Osteoblast (primary cell): ENCODE results near the gene AMBP. TPM values are rescaled to one million over a fixed set of nuclear protein-coding genes. Genes with fewer than 3 reads are reported as not detected.

Experiments
- DNase-seq: peaks from one replicate; pipeline ENCODE4 v3.0.0; 2011; ENCODE audit warnings: low spot score, mixed read lengths; ENCODE audit not compliant: insufficient read length; ENCODE audit errors: missing footprints
- H2AFZ ChIP-seq: 2 replicates; pipeline ENCODE4 v1.6.0; 2011; ENCODE audit warnings: mild to moderate bottlenecking, low read length
- H3K27ac ChIP-seq: 2 replicates; pipeline ENCODE4 v1.5.1; 2011; ENCODE audit warnings: mild to moderate bottlenecking, low read depth, low read length, moderate library complexity
- H3K27me3 ChIP-seq: 2 replicates; pipeline ENCODE4 v1.6.0; 2012; ENCODE audit warnings: mild to moderate bottlenecking, control low read depth, inconsistent platforms, low read length, moderate library complexity; ENCODE audit not compliant: insufficient read depth
- H3K36me3 ChIP-seq: 2 replicates; pipeline ENCODE4 v1.5.1; 2011; ENCODE audit warnings: mild to moderate bottlenecking, low read length, control low read depth, moderate library complexity; ENCODE audit not compliant: insufficient read depth
- H3K4me1 ChIP-seq: 2 replicates; pipeline ENCODE4 v1.5.1; 2011; ENCODE audit warnings: mild to moderate bottlenecking, low read length, control low read depth, moderate library complexity; ENCODE audit not compliant: insufficient read depth
- H3K4me2 ChIP-seq: 2 replicates; pipeline ENCODE4 v1.6.0; 2011; ENCODE audit warnings: mild to moderate bottlenecking, low read length; ENCODE audit not compliant: insufficient read depth
- H3K4me3 ChIP-seq: fragments of 200-600 bp; sonication (generic); 3 replicates; pipeline ENCODE4 v1.5.1; 2012; ENCODE audit warnings: mild to moderate bottlenecking, low read length, inconsistent platforms; ENCODE audit not compliant: insufficient read depth
- H3K79me2 ChIP-seq: 2 replicates; pipeline ENCODE4 v1.6.0; 2012; ENCODE audit warnings: mild to moderate bottlenecking, low read length, control low read depth, inconsistent platforms; ENCODE audit not compliant: insufficient read depth
- H3K9me3 ChIP-seq: 2 replicates; pipeline ENCODE4 v1.5.1; 2011; ENCODE audit warnings: low read depth, low read length, control low read depth
- H4K20me1 ChIP-seq: 2 replicates; pipeline ENCODE4 v1.6.0; 2012; ENCODE audit warnings: mild to moderate bottlenecking, low read length, control low read depth; ENCODE audit not compliant: insufficient read depth
- CTCF ChIP-seq: IDR thresholded peaks from 2 replicates; pipeline ENCODE4 v1.5.1; 2011; ENCODE audit warnings: mild to moderate bottlenecking, low read depth, low read length, moderate library complexity; ENCODE audit errors: extremely low read depth
- total RNA-seq: library from RNA; depleted of rRNA; stranded (reverse); fragments of >200 nt; gene quantifications from 2 replicates; pipeline ENCODE4 v1.2.3, GENCODE V29; 2012

AMBP gene
- total RNA-seq, 1 donor = not detected

- no peak for TF ChIP-seq CTCF
- Histone ChIP-seq H3K9me3 (no peaks in the 10 kb centered on the region), H3K27me3 (no peaks in the 10 kb centered on the region), H3K79me2 (no peaks in the 10 kb centered on the region), H3K4me2 (no peak overlapping the region), H3K4me3 (no peak overlapping the region), H3K4me1 (no peaks in the 10 kb centered on the region), H3K27ac (no peak overlapping the region), H3K36me3 (peaks cover 30% of the 10 kb centered on the region), H2AFZ (no peak overlapping the region), H4K20me1 (peaks cover 10% of the 10 kb centered on the region)
- DNase-seq = no peak
Observed at GRCh38 chr9:114031037-114031630, 47.0 kb downstream of the AMBP start.

- H3K4me3 ChIP-seq = no peak overlapping the region
- no peaks in the 10 kb centered on the region for H3K9me3 ChIP-seq
- H3K36me3 ChIP-seq = peaks cover 31% of the 10 kb centered on the region
- DNase-seq = no peak
- H3K4me2 ChIP-seq = no peak overlapping the region
- H2AFZ ChIP-seq = no peak overlapping the region
- no peak overlapping the region for H3K27ac ChIP-seq
- H3K4me1 ChIP-seq = no peaks in the 10 kb centered on the region
- TF ChIP-seq CTCF = no peak
- H3K27me3 ChIP-seq = no peaks in the 10 kb centered on the region
- no peaks in the 10 kb centered on the region for H3K79me2 ChIP-seq
- peaks cover 16% of the 10 kb centered on the region for H4K20me1 ChIP-seq
Observed at GRCh38 chr9:114030364-114030763, 47.7 kb downstream of the AMBP start.

- TF ChIP-seq CTCF = no peak
- H3K9me3 ChIP-seq = no peaks in the 10 kb centered on the region
Observed at GRCh38 chr9:114029311-114030170, 48.6 kb downstream of the AMBP start.

GRCh38 chr9:114028646-114029045, 49.5 kb downstream of the AMBP start:
- no peak overlapping the region for H3K4me2 ChIP-seq
- H3K79me2 ChIP-seq = no peaks in the 10 kb centered on the region
- H3K27me3 ChIP-seq = no peaks in the 10 kb centered on the region
- no peak overlapping the region for H2AFZ ChIP-seq
- peaks cover 41% of the 10 kb centered on the region for H3K36me3 ChIP-seq
- H4K20me1 ChIP-seq = peaks cover 18% of the 10 kb centered on the region
- no peaks in the 10 kb centered on the region for H3K9me3 ChIP-seq
- TF ChIP-seq CTCF = no peak
- no peak overlapping the region for H3K27ac ChIP-seq
- no peak overlapping the region for H3K4me3 ChIP-seq
- DNase-seq = no peak
- H3K4me1 ChIP-seq = no peaks in the 10 kb centered on the region

More at GRCh38 chr9:114029311-114030170, 48.6 kb downstream of the AMBP start:
- no peaks in the 10 kb centered on the region for H3K79me2 ChIP-seq
- H3K4me1 ChIP-seq = no peaks in the 10 kb centered on the region
- no peak overlapping the region for H3K4me2 ChIP-seq
- no peak overlapping the region for H3K4me3 ChIP-seq
- no peak for DNase-seq
- no peak overlapping the region for H3K27ac ChIP-seq
- peaks cover 32% of the 10 kb centered on the region for H3K36me3 ChIP-seq
- no peak overlapping the region for H2AFZ ChIP-seq
- H4K20me1 ChIP-seq = peaks cover 18% of the 10 kb centered on the region
- no peaks in the 10 kb centered on the region for H3K27me3 ChIP-seq
